GM20431 (cell line): ENCODE measurements around the gene LGALS9C.
"Not testable (repeated sequence)": the region's sequence is repeated elsewhere in the genome, so short reads cannot be mapped to it uniquely, and the experiment has no call there.

Source experiments
- in situ Hi-C: fragments of 300-500 bp; cut with MseI, MboI; formaldehyde crosslinking; loops from one replicate; pipeline ENCODE4 v1.15.0; 2020; ENCODE audit warnings: low sequenced_read_pairs; ENCODE audit not compliant: unreplicated experiment

Gene LGALS9C

GRCh38 chr17:18476508-18477308, at the start of gene LGALS9C:
LGALS9C (plus strand) TSS chr17:18476789; CDS start chr17:18476855, 66 bp downstream.
- in situ Hi-C loops = not testable (repeated sequence)

DNA sequence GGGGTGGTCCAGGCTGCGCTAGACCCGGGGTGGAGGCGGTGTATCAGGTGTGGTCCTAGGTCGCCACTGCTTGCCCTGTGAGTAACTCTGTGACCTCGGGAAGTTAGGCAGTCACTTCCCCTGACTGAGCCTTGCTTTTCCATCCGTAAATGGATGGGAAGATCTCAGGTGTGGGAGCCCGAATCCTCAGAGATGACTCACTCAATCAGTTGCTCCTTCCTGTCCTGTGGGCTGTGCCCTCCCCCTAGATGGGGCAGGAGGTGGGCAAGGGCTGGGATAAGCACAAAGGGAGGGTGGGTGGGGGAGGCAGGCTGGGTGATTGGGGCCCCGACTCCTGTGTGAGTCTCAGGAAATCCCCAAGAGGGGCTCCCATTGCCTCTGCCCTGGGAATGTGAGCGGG, 44.4 kb upstream of the LGALS9C start:
- in situ Hi-C loops = not testable (repeated sequence)

DNA sequence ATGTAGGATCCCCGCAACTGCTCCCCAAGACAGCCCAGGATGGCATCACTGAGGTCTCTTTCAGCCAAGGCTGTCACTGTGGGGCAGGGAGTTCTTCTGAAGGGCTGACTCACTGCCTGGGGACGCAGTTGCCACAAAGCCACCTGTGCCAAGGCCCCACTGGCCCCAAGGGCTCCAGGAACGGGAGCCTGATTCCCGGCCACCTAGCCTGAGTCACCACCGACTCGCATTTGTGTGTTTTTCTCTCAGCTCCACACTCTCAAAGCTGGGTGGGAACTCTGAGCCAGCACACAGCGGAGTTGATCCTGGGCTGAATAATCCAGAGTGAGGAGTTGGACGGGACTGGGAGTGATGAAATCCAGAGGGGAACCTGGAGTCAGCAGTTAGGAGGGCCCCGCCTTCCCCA, 37.1 kb upstream of the LGALS9C start:
- in situ Hi-C loops = not testable (repeated sequence)

DNA sequence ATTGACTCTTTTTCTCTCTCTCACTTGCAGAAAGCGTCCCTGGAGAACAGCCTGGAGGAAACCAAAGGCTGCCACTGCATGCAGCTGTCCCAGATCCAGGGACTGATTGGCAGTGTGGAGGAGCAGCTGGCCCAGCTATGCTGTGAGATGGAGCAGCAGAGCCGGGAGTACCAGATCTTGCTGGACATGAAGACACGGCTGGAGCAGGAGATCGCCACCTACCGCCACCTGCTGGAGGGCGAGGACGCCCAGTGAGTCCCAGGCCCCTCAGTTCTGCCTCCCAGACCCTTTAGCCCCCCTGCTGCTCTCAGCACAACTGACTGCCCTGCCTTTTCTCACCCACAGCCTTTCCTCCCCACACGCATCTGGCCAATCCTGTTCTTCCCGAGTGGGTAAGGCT, 34.5 kb upstream of the LGALS9C start:
- in situ Hi-C loops = not testable (repeated sequence)

DNA sequence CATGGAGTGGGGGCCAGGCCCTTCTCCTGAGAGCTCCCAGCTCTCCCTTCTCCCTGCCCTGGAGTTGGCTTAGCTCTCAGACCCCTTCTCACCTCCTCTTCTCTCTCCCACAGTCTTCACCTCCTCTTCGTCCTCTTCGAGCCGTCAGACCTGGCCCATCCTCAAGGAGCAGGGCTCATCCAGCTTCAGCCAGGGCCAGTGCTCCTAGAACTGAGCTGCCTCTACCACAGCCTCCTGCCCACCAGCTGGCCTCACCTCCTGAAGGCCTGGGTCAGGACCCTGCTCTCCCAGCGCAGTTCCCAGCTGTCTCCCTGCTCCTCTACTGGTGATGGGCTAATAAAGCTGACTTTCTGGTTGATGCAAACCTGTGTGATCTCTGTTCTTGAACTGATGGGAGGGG, 34.1 kb upstream of the LGALS9C start:
- in situ Hi-C loops = not testable (repeated sequence)

DNA sequence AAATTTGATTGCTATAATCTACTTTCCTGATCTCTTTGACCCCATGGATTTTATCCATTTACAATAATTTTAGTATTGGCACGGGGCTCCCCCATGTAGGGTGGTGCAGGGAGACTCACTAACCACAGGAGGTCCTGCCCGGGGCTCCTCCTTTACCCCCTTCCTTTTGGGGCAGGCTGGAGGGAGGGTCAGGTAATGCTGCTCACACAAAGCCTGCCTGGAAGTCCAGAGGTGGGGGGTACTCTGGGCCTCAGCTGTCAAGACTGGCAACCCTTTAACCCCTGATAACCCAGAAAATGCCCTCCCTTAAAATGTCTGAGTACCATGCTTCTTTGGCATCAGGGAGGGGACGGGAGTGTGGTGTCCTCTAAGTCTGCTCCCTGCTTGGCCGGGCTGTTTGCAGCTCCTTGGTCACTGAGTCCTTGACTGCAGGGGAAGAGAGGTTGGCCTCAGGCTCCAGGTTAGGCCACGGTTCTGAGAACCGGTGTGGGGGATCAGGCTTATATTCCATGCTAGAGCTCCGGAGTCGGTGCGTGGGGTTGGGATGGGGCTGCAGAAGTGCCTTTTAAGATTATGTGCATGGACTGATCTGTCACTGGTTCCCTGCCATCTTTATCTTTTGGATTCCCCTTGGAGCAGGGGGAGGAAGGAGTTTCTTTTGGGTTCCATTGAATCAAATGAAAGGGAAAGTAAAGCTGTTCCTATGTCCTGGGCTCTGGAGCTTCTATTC, 28.9 kb upstream of the LGALS9C start:
- in situ Hi-C loops = not testable (repeated sequence)

DNA sequence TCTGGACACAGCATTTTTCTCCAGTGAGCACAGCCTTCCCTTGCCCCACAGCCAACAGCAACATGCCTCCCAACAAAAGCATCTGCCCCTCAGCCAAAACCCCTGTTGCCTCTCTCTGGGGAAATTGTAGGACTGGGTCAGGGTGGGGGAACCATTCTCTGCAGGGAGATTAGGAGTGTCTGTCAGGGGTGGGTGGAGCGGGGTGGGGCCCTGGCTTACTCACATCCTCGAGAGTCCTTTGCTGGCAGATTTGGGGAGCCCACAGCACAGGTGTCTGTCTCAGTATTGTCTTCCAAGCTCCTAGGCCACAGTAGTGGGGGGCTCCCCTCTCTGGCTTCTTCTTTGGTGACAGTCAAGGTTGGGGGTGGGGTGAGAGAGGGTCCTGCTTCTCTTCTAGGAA, 28.3 kb upstream of the LGALS9C start:
- in situ Hi-C loops = not testable (repeated sequence)

GRCh38 chr17:18449833-18450232, 26.8 kb upstream of the LGALS9C start:
- in situ Hi-C loops = not testable (repeated sequence)

GRCh38 chr17:18450998-18451397, 25.6 kb upstream of the LGALS9C start:
- in situ Hi-C loops = not testable (repeated sequence)

- in situ Hi-C loops = not testable (repeated sequence)
Measured at GRCh38 chr17:18451969-18452368, 24.6 kb upstream of the LGALS9C start.

GRCh38 chr17:18459035-18459434, 17.6 kb upstream of the LGALS9C start:
- in situ Hi-C loops = not testable (repeated sequence)

- in situ Hi-C loops = not testable (repeated sequence)
Measured at GRCh38 chr17:18463831-18464502, 12.6 kb upstream of the LGALS9C start.

- in situ Hi-C loops = not testable (repeated sequence)
Measured at GRCh38 chr17:18466250-18466983, 10.2 kb upstream of the LGALS9C start.

DNA sequence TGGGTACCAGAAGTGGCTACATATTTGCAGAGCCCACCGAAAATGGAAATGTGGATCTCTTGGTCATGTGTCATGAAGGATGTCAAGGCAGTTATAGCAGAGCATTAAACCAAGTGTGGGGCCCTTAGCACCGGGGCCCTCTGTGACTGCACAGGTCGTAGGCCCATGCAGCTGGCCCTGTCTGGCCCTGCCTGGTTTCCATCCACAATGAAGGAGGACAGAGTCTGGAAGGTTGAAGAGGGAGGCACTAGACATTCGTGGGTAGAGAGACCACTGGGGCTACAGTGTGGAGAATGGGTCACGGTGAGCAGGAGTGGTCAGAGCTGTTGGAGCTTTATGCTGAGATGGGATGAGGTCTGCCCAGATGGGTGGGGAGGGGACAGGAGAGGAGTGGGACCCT, 9.6 kb upstream of the LGALS9C start:
- in situ Hi-C loops = not testable (repeated sequence)

DNA sequence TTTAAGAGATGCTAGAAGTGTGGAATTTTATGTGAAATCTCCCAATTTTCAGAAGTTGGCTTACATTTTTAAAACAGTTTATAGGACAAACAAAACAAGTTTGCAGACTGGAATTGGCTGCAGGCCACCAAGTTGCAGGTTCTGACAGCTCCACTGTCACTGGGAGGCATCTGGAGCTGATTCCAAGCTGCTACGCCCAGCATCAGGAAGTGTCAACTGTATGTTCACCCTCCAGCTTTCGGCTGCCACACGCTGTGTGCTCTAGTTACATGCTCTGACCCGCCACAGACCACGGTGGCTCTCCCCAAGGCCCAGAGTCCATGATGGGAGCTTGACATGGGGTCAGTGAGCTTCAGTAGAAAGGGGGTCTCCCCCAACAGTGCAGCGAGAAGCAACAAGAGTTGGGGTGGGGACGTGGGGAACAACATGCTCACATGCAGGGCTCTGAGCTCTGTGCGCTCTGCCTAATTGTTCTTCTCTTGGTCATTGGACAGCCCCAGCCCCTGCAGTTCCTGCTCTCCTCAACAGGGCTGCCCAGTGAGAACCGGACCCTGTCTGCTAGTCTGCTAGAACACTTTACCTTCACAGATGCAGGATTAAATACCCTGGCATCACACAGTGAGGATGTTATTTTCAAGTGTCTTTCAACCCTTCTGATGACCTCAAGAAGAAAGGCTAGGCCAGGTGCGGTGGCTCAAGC, 8.0 kb upstream of the LGALS9C start:
- in situ Hi-C loops = not testable (repeated sequence)

DNA sequence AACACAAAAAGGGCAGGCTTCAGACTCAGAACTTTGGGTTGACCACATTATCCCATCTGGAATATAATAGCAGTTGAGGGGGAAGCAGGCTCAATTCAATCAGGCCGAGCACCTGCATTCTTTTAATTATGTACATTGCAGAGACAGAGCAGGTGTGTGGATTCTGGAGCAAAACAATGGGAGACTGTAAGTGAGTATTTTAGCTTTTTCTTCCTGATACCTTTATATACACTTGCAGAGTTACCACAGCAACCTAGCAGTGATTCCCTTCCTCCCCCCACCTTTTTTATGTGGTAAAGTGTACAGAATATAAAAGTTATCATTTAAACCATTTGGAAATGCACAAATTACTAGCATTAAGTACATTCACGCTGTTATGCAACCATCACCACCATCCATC, 6.8 kb upstream of the LGALS9C start:
- in situ Hi-C loops = not testable (repeated sequence)

DNA sequence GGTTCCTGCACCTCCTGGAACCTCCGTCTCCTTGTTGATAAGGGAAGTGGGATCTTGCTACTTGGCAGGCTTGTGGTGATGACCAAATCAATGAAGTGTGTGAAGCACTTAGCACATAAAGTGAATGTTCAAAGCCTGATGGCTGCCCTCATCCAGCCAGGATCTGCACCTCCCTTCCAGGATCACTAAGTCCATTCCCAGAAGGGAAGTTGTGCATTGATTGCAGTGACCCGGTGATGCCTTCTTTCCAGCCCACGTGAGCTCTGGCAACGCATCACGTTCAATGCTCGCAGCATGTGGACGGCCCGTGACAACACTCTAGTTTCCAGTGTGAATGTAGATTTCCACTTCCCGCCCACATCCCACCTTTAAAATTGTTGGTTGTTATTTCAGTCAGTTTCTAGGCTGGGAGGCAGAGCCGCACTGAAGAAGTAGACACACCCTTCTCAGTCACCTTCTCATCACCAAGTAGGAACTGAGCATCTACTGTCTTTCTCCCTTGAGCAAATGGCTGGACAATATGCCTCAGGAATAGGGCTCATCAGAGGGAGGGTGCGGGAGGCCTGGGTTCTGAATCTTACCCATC, 6.2 kb upstream of the LGALS9C start:
- in situ Hi-C loops = not testable (repeated sequence)

DNA sequence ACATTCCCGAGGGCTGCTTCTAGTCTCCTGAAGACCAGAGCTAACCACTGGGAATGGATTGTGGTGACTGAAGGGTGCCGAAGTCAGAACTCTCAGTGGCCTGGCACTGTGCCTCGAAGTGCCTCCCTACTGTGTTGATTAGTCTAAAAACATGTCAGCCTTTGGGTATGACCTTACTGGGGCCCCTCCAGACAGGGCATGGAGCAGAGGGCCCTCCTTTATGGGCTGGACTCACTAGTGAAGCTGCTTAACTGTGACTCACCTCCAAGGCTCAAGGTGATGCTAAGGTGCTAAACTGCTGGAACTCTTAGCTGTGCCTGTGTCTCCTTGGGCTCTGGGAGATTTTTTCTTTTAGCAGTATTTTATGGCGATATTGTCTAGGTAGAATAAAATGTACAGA, 2.6 kb upstream of the LGALS9C start:
- in situ Hi-C loops = not testable (repeated sequence)

DNA sequence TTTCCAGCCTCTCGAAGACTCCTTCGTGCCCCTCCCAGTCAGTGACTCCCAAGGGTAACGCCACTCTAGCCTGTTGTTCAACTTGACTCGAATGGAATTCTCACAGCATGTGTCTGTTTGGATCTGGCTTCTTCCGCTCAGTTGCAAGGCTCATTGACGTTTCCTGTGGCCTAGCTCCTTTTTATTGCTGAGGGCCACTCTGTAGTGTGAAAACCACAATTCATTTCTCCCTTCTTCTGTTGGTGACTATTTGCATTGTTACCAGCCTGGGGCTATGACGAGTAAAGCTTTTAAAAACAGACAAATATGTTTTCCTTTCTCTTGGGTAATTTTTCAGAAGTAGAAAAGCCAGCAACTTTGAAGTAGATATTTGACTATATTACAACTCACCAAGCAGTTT, 1.8 kb upstream of the LGALS9C start:
- in situ Hi-C loops = not testable (repeated sequence)
